GM21423 (cell line): ENCODE data around the gene SLC25A11.

ENCODE experiments used
- ATAC-seq: cut with Tn5 transposase; IDR thresholded peaks from one replicate; pipeline ENCODE4 v1.9.1; 2021; ENCODE audit warnings: mild to moderate bottlenecking, moderate library complexity; ENCODE audit not compliant: unreplicated experiment

Gene SLC25A11

GRCh38 chr17:4939796-4940554 lies at the start of gene SLC25A11, which contains the start of gene RNF167:
Gene SLC25A11 (minus strand): TSS chr17:4940046. CDS start chr17:4939910, 136 bp downstream.
Gene RNF167 (plus strand): TSS chr17:4940268. CDS start chr17:4940910, 642 bp downstream.
- ATAC-seq = peak; percentile 76

GRCh38 chr17:4987767-4988567 lies 48.1 kb upstream of the SLC25A11 start:
- ATAC-seq = peak; percentile 6

GRCh38 chr17:4986951-4987766 lies 47.3 kb upstream of the SLC25A11 start, which contains the start of gene CAMTA2:
Gene CAMTA2 (minus strand): TSS chr17:4987675. CDS start chr17:4986222, 1,453 bp downstream.
- ATAC-seq = peak; percentile 65

GRCh38 chr17:4986403-4986802 lies 46.6 kb upstream of the SLC25A11 start:
- no peak for ATAC-seq

- no peak for ATAC-seq
Measured at GRCh38 chr17:4982305-4982704, 42.5 kb upstream of the SLC25A11 start.

- no peak for ATAC-seq
Measured at GRCh38 chr17:4980644-4981216, 40.9 kb upstream of the SLC25A11 start.

- ATAC-seq = no peak
Measured at GRCh38 chr17:4978726-4979125, 38.9 kb upstream of the SLC25A11 start.

GRCh38 chr17:4974115-4974670 lies 34.3 kb upstream of the SLC25A11 start:
- ATAC-seq = no peak

- no peak for ATAC-seq
Measured at GRCh38 chr17:4973256-4974114, 33.6 kb upstream of the SLC25A11 start.

- ATAC-seq = no peak
Measured at GRCh38 chr17:4972752-4973151, 32.9 kb upstream of the SLC25A11 start.

- ATAC-seq = no peak
Measured at GRCh38 chr17:4972322-4972721, 32.5 kb upstream of the SLC25A11 start.

GRCh38 chr17:4971826-4972225 lies 32.0 kb upstream of the SLC25A11 start:
- no peak for ATAC-seq

- ATAC-seq = no peak
Measured at GRCh38 chr17:4970273-4970672, 30.4 kb upstream of the SLC25A11 start.

GRCh38 chr17:4969551-4970173 lies 29.8 kb upstream of the SLC25A11 start:
- ATAC-seq = no peak

GRCh38 chr17:4969047-4969550 lies 29.3 kb upstream of the SLC25A11 start:
- ATAC-seq = no peak

GRCh38 chr17:4968486-4969046 lies 28.7 kb upstream of the SLC25A11 start:
- no peak for ATAC-seq

GRCh38 chr17:4967539-4968485 lies 28.0 kb upstream of the SLC25A11 start, which contains the start of gene SPAG7:
Gene SPAG7 (minus strand): TSS chr17:4967817. CDS start chr17:4967804, 13 bp downstream.
- peak; percentile 64 for ATAC-seq
